DMS 273 (cell line): ENCODE data around the gene MED16.
"Not testable (repeated sequence)": the region's sequence is repeated elsewhere in the genome, so short reads cannot be mapped to it uniquely, and the experiment has no call there.

Source experiments
- DNase-seq: peaks from one replicate; lab custom pipeline; 2025; ENCODE audit not compliant: unreplicated experiment; lab: John Stamatoyannopoulos, UW

Gene MED16

GRCh38 chr19:911197-912033, 18.4 kb upstream of the MED16 start:
- DNase-seq = no peak

DNA sequence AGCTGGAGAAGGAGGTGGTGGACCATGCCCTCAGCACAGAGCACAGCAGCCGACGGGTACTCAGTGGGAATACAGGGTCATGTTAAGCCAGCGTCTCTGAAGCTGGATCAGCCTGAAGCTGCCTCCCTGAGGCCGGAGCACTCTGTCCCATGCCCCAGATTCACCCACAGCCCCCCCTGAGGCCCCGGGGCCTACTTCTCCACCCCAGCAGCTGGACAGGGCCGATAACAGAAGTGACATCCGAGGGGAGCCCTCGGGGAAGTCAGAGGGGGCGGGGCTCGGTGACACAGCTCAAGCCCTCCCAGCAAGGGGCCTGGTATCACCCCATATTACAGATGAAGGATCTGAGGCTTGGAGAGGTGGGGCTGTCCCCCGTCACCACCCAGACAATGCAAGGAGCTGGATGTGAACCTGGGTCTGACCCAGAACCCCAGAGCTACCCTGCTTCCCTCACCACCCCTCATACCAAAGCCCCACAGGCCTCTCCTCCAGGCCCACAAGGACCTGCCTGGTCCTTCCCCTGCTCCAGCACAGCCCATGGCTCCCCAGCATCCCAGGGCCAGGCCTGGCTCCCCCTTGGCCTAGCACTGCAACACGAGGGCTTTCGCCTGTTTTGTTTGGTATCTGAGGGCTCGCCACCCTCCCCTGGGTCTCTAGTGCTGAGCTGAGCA, 14.3 kb upstream of the MED16 start:
- no peak for DNase-seq

DNA sequence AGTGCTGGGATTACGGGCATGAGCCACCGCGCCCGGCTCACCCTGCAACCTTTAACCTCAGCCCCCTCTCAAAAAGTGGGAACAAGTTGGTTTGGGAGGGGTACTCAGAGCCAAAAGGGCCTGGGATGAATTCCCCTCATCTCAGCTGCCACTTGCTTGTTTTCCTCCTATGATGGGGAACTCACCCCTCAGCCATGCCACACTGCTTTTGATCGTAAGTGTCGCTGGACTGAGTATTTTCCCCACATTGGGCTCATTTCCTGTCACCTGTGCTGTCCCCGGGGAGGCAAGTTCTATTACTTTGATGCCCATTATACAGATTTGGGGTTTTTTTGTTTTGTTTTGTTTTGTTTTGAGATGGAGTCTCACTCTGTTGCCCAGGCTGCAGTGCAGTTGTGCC, 13.5 kb upstream of the MED16 start:
- DNase-seq = no peak

- no peak for DNase-seq
Observed at GRCh38 chr19:904545-904944, 11.6 kb upstream of the MED16 start.

- no peak for DNase-seq
Observed at GRCh38 chr19:903266-903797, 10.3 kb upstream of the MED16 start.

DNA sequence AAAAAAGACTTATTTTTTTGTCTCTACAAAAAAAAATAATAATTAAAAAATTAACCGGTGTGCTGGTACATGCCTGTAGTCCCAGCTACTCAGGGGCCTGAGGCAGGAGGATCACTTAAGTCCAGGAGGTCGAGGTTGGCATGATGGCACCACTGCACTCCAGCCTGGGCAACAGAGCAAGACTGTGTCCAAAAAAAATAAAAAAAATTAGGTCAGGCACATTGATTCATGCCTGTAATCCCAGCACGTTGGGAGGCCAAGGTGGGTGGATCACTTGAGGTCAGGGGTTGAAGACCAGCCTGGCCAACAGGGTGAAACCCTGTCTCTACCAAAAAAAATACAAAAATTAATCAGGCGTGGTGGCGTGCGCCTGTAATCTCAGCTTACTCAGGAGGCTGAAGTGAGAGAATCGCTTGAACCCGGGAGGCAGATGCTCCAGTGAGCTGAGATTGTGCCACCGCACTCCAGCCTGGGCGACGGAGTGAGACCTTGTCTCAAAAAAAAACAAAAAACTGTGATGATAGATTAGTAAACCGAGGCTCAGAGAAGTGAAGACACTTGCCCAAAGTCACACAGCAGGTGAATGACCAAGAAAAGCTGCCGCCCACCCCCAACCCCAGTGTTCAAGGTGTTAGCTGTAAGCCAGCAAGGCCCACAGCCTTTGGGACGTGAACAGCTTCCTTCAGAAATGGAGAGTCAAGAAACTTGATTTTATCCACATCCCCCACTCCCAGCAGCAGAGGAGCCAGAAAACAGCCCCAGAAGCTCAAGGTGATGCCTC, 9.6 kb upstream of the MED16 start:
- no peak for DNase-seq

DNA sequence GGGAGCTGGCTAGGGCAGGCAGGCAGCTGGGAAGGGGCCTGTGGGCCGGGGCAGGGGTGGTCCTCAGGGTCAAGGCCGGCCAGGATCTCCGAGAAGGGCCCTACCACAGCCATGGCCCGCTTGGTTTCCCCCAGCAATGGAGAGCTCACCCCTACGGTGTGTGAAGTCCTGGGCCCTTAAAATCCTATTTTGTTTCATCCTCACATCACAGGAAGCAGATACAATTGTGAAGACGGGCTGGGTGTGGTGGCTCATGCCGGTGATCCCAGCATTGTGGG, 9.0 kb upstream of the MED16 start:
- no peak for DNase-seq

GRCh38 chr19:901216-902092, 8.5 kb upstream of the MED16 start:
- no peak for DNase-seq

- DNase-seq = peak; percentile 42
Observed at GRCh38 chr19:900302-901111, 7.5 kb upstream of the MED16 start.

DNA sequence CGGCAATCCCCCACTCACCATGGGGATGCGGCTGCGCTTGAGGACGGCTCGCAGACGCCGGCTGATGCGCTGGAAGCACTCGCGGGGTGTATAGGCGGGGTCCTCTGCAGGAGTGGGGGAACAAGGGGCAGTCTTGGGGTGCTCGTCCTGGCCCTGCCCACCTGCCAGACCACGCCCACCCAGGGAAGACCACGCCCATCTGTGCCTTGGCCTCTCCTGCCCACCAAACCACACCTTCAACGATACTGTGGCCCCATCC, 7.0 kb upstream of the MED16 start:
- no peak for DNase-seq

- DNase-seq = no peak
Observed at GRCh38 chr19:899336-900042, 6.5 kb upstream of the MED16 start.

DNA sequence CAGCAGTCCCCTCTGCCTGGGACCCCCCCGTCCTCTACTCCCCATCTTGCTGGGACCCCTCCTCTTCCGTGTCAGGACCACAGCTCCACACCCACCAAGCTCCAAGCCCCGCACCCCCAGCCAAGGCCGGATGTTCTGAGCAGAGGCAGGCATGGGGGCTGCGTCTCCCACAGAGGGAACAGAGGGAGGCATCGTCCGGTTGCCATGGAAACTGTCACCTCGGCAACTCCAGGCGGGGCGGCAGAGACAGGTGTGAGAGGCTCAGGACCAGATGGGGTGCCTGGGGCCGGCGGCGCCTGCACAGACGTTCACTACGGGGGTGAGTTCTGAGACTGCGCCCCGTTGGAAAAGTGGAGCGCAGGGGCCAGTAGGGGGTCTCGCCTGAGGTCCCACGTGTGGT, 5.7 kb upstream of the MED16 start:
- DNase-seq = peak; percentile 95

- DNase-seq = no peak
Observed at GRCh38 chr19:897442-898039, 4.6 kb upstream of the MED16 start.

GRCh38 chr19:896999-897398, 4.0 kb upstream of the MED16 start:
- DNase-seq = no peak

GRCh38 chr19:896434-896833, 3.4 kb upstream of the MED16 start:
- no peak for DNase-seq

DNA sequence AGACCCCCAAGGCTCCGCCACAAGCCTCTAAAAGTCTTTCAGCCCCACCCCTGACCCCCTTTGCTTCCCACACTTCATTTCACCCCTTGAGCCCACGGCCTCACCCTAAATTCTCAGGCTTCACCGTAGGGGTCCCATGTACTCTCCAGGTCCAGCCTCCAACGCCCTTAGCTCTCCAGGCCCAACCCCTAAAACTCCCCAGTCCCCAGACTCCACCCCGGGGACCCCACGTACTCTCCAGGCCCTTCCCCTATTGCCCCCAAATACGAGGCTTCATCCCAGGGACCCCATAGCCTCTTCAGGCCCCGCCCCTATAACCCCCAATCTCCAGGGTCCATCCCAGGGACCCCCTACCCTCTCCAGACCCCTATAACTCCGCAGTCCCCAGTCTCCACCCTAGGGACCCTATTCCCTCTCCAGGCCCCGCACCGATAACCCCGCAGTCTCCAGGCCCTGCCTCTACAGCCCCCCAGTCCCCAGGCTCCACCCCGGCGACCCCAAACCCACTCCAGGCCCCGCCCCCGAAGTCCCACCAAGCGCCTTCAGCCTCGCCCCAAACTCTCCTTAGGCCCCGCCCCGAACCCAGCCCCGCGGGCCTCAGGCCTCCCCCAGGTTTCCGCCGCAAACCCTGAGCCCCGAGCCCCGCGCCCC, 619 bp downstream of the MED16 start:
- peak; percentile 63 for DNase-seq

DNA sequence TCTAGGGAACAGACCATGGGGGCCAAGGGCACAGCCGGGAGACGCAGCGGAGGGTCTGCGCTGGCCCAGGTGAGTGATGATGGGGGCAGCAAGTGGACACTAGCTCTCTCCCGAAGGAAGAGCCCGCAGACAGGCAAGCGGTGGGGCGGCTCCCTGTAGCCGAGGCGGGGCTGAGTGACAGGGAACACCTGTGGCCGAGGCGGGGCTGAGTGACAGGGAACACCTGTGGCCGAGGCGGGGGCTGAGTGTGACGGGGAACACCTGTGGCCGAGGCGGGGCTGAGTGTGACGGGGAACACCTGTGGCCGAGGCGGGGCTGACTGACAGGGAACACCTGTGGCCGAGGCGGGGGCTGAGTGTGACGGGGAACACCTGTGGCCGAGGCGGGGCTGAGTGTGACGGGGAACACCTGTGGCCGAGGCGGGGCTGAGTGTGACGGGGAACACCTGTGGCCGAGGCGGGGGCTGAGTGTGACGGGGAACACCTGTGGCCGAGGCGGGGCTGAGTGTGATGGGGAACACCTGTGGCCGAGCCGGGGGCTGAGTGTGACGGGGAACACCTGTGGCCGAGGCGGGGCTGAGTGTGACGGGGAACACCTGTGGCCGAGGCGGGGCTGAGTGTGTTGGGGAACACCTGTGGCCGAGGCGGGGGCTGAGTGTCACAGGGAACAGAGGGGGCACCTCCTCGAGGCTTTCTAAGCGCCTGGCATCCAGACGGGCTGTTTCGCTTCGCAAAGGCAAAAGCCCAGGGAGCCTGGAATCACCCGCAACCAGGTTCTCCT, 1.4 kb downstream of the MED16 start:
- not testable (repeated sequence) for DNase-seq

DNA sequence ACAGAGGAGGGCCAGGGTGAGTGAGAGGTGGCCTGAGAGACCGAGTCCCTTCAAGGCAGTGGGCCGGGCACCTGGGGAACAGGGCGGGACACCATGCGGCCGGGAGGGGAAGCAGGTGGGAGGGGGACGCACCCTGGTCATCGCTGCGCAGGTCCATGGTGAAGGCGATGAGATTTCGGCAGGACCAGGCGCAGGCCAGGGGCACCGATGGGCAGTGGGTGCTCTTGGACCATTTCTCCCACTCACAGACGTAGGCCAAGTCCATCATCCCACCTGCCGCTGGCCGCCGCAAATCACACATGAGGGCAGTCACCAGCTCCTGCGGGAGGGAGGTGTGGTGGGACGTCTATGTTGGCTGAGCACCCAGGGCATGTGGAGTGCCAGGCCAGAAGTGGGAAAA, 2.2 kb downstream of the MED16 start:
- DNase-seq = no peak
